H1 (cell line): ENCODE data around the gene TMEM126B. TPM values are rescaled to one million over a fixed set of nuclear protein-coding genes. Genes with fewer than 3 reads are reported as not detected.
A peak's percentile ranks its signal among the peaks of the same experiment; 100 is the strongest.

Experiments
- ATF3 ChIP-seq: IDR thresholded peaks from 2 replicates; pipeline ENCODE4 v1.6.1; 2011; ENCODE audit warnings: low read depth, mild to moderate bottlenecking, low read length; ENCODE audit not compliant: insufficient read depth
- BACH1 ChIP-seq: IDR thresholded peaks from 2 replicates; pipeline ENCODE4 v1.6.1; 2012; ENCODE audit warnings: low read length, improper control_type of control experiment
- CBX8 ChIP-seq: fragments of 300-800, 300-1000 bp; sonication (generic); IDR thresholded peaks from 2 replicates; pipeline ENCODE4 v1.7.1; 2016; ENCODE audit warnings: low read depth, low read length, borderline replicate concordance
- CEBPB ChIP-seq: IDR thresholded peaks from 2 replicates; pipeline ENCODE4 v1.6.1; 2012; ENCODE audit warnings: low read depth, low read length
- CTCF ChIP-seq, 3 experiments: IDR thresholded peaks; 1 replicate in 2 of 3; 2 replicates in 1 of 3; pipeline versions ENCODE4 v1.5.1 to v1.6.1; 2011; ENCODE audit warnings: low read length in 3 of 3, mild to moderate bottlenecking in 3 of 3, inconsistent platforms in 2 of 3, low read depth in 1 of 3, moderate library complexity in 1 of 3; ENCODE audit not compliant: insufficient read depth in 1 of 3; ENCODE audit errors: control extremely low read depth in 1 of 3
- E2F6 ChIP-seq: IDR thresholded peaks from 2 replicates; pipeline ENCODE4 v1.6.1; 2012; ENCODE audit warnings: inconsistent platforms
- EGR1 ChIP-seq: IDR thresholded peaks from 2 replicates; pipeline ENCODE4 v1.6.1; 2011; ENCODE audit warnings: low read depth, low read length, borderline replicate concordance
- HDAC6 ChIP-seq: IDR thresholded peaks from one replicate; pipeline ENCODE4 v1.7.1; 2012; ENCODE audit warnings: low read depth, mild to moderate bottlenecking, inconsistent platforms, low read length, moderate library complexity
- NANOG ChIP-seq: IDR thresholded peaks from 2 replicates; pipeline ENCODE4 v1.6.1; 2011; ENCODE audit warnings: low read length, low read depth, mild to moderate bottlenecking, inconsistent platforms; ENCODE audit not compliant: insufficient read depth, poor library complexity, severe bottlenecking
- POU5F1 ChIP-seq: IDR thresholded peaks from 2 replicates; pipeline ENCODE4 v1.6.1; 2011; ENCODE audit warnings: low read depth, mild to moderate bottlenecking, low read length, moderate library complexity
- RBBP5 ChIP-seq: IDR thresholded peaks from 2 replicates; pipeline ENCODE4 v1.7.1; 2012; ENCODE audit warnings: low read depth, mild to moderate bottlenecking, inconsistent platforms, low read length, moderate library complexity, borderline replicate concordance
- RNF2 ChIP-seq: fragments of 200-900, 300-1000 bp; sonication (generic); IDR thresholded peaks from 2 replicates; pipeline ENCODE4 v1.7.1; 2016; ENCODE audit warnings: borderline replicate concordance, low read depth, mild to moderate bottlenecking, antibody characterized with exemption, low read length; ENCODE audit not compliant: poor library complexity, severe bottlenecking; ENCODE audit errors: missing control alignments
- RXRA ChIP-seq: IDR thresholded peaks from 2 replicates; pipeline ENCODE4 v1.6.1; 2011; ENCODE audit warnings: low read depth, mild to moderate bottlenecking, low read length, moderate library complexity; ENCODE audit not compliant: insufficient read depth
- SP2 ChIP-seq: IDR thresholded peaks from 2 replicates; pipeline ENCODE4 v1.6.1; 2012; ENCODE audit warnings: mild to moderate bottlenecking, low read length, inconsistent platforms
- SRF ChIP-seq: IDR thresholded peaks from 2 replicates; pipeline ENCODE4 v1.6.1; 2011; ENCODE audit warnings: mild to moderate bottlenecking, low read depth, low read length, moderate library complexity
- TAF1 ChIP-seq: IDR thresholded peaks from 2 replicates; pipeline ENCODE4 v1.6.1; 2011; ENCODE audit warnings: mild to moderate bottlenecking, low read depth, low read length
- TBP ChIP-seq: IDR thresholded peaks from 2 replicates; pipeline ENCODE4 v1.6.1; 2011; ENCODE audit warnings: low read depth, low read length, improper control_type of control experiment
- TEAD4 ChIP-seq: IDR thresholded peaks from 2 replicates; pipeline ENCODE4 v1.6.1; 2012; ENCODE audit warnings: low read depth, low read length, inconsistent platforms, mixed read lengths
- polyA plus RNA-seq, 7 experiments: library from polyadenylated mRNA; depleted of rRNA in 3 of 7; stranded (reverse) in 5 of 7; unstranded in 2 of 7; fragments of >200 nt in 5 of 7; fragments of 200-250 nt in 2 of 7; gene quantifications; 1 replicate in 5 of 7; 2 replicates in 1 of 7; 4 replicates in 1 of 7; pipeline versions ENCODE4 v1.2.1 to v1.2.3, GENCODE V29; 2011 to 2013; ENCODE audit warnings: missing spikeins in 2 of 7, mixed read lengths in 2 of 7
- total RNA-seq: library from RNA; stranded (reverse); fragmentation: NEBNext Ultra II Directional; extraction: Animal tissue kit (Norgen Biotek cat#: 25700); gene quantifications from 2 replicates; pipeline ENCODE4 v1.2.1, GENCODE V29; 2021

TMEM126B gene
- total and polyA plus RNA-seq, 2 of the 8 experiments (the other 6 are each of a cell fraction or from before 2014, with no cell fraction given) = 85.6 to 101 TPM

- TF ChIP-seq NANOG (no peak), RBBP5 (peak; percentile 75; the same call in 1 of the 2 replicates), SP2 (no peak), TAF1 (peak; percentile 94), CEBPB (no peak), EGR1 (peak; percentile 94), RNF2 (no peak), RXRA (no peak), CTCF (IDR thresholded peaks at IDR 0.05; ENCODE audit: control extremely low read depth in 1 of 3, insufficient read depth in 1 of 3, low read depth in 1 of 3, low read length in 3 of 3) (no peak), ATF3 (no peak), CBX8 (no peak), HDAC6 (no peak), SRF (no peak), E2F6 (no peak), TEAD4 (peak; percentile 30; the same call in 1 of the 2 replicates), POU5F1 (no peak), TBP (peak; percentile 89), BACH1 (peak; percentile 69; the same call in 1 of the 2 replicates)
- TF ChIP-seq, all 59 proteins: peak for 23
Observed at GRCh38 chr11:85647604-85648299, 19.4 kb downstream of the TMEM126B start, which contains the start of gene TMEM126A (continued).
